HG03378 (cell line): ENCODE measurements around the gene OR7A10.

ENCODE experiments used
- ATAC-seq: cut with Tn5 transposase; IDR thresholded peaks from one replicate; pipeline ENCODE4 v1.9.1; 2021; ENCODE audit warnings: mild to moderate bottlenecking, moderate library complexity; ENCODE audit not compliant: unreplicated experiment

The OR7A10 gene

DNA sequence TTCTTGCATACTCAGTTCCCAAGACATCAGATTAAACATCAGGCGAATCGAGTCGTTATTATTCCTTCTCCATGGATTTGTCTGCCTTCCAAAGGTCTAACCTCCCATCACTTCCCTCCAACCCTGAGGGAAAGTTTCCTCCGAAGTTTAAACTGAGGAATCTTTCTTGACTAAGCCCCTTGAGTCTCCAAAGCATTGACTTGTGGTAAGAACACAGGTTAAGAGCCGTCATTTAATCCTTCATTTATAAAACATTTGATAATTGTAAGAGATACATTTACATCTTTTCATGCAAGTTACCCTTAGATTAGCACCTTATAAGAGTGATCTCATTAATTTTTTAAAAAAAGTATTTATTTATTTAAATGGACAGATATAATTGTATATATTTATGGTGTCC is at the start of gene OR7A10:
OR7A10 (minus strand) TSS at position 101 of the 400 bp plus-strand sequence. CDS start 7,045 bp downstream, outside the sequence.
- no peak for ATAC-seq

DNA sequence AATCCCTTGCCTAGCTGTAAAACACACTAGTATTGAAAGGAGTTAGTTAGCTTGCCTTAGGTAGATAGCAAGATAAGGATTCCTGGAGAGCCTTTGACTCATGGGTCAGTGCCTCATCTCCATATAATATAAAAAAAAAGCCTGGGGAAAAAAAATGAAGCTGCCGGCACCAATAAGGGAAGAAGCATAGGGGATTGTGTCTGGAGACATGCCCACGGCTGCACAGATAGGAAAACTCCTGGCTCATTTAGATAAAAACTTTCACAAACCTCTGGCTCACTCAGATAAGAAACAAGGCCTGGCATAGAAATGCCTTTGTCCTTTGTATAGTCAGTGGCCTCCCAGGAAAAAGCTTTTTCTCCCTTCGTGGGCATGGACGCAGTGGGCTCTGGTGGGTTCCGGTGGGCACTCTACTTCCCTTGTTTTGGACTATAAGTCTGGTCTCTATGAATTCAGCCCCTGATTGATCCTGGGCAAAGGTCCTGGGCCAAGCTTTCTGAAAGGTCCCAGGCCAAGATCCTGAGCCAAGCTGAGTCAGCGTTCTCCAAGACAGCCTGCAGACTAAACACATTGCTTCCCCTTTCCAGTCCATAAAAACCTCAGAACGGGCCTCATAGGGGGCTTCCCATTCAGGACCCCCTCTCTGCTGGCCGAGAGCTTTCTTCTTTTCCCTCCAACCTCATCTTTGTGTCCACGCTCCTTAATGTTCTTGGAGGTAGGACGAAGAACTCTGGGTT is 42.1 kb upstream of the OR7A10 start:
- ATAC-seq: no peak

DNA sequence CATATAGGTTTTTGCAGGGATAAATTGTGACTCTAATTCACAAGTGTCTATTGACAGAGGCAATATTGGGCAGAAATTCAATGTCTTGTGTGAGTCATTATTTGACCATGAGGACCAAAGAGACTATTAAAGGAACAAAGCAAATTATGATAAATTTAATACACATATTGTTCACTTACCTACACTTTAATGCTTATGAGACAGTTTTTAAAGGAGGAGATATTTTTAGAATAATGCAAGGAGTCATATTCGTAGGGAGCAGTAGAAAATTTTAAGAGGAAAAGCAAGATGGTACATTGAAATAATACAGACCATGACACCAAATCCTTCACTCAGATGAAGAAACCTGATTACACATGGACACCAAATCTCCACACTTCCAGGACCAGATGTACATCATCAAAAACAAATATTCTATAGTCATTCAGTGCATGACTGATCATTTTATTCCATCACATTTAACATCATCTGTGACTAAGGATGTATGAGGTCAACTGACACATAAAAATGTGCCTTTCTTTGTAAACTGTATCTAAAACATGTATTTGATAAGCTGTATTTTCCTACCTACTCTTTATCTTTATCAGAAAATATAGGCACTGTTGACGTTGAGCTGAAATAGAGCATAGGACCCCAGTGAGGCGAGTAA is 41.4 kb upstream of the OR7A10 start:
- no peak for ATAC-seq

DNA sequence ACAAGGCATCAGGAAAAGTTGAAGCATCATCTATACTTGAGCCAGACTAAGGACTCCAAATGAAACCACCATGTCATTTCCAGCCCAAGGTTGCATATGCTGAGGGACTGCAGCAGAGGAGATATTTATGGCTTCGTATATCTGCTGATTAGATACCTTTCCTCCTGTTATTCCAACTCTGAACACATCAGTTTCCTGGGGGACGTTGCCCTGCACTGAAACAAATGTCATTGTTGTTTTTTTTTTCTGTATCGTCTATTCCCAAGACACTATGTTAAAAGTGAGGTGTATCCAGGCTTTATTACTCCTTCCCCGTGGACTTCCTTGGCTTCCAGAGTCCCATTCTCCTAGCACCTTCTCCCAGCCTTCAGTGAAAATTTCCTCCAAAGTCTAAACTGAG is 37.3 kb upstream of the OR7A10 start, which contains the start of gene OR7A17:
OR7A17 (minus strand) TSS at position 101 of the 400 bp plus-strand sequence. CDS start 4,777 bp downstream, outside the sequence.
- no peak for ATAC-seq

DNA sequence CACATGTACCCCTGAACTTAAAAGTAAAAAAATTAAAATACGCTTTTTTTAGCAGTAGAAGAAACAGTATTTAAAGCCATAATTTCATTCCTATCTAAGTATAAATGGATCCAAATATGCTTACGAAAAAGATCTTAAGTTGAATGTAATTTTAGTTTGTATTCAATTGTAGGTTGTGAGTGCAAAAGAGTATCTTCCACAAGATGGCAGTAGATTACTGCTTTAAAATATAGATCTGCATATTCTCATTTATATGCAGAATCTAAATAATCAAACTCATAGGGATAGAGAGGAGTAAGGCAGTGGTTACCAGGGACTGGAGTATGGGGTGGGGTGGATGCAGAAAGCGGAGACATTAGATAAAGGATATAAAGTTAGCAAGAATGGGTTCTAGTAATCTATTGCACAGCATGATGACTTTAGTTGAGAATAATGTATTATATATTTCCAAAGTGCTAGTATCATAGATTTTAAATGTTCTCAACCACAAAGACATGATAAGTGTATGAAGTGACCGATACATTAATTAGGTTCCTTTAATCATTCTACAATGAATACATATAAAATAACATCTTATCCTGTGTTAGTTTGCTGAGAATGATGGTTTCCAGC is 23.0 kb upstream of the OR7A10 start:
- no peak for ATAC-seq

DNA sequence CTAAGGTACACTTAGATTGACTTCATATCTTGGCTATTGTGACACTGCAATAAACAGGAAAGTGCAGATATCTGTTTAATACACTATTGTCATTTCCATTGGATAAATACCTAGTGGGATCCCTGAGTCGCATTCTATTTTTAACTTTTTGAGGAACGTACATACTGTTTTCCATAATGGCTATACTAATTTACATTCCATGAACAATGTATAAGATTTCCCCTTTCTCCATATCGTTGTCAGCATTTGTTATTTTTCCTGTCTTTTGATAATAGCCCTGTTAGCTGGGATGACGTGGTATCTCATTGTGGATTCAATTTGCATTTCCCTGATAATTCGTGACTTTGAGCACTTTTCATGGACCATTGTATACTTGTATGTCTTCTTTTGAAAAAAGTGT is 19.8 kb upstream of the OR7A10 start:
- no peak for ATAC-seq

DNA sequence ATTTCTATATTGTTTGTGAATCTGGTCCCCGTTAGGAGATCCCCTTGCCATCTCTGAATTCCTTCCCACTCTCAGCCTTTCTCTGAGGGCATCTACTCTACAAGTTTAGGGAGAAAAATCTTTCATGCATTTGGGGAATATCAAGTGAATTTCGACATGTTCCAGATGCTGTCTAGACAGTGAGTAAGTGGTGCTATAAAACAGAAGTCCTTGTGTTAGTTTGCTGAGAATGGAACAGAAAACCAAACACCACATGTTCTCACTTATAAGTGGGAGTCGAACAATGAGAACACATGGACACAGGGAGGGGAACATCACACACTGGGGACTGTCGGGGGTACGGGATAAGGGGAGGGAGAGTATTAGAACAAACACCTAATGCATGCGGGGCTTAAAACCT is 5.1 kb downstream of the OR7A10 start:
- ATAC-seq: no peak

DNA sequence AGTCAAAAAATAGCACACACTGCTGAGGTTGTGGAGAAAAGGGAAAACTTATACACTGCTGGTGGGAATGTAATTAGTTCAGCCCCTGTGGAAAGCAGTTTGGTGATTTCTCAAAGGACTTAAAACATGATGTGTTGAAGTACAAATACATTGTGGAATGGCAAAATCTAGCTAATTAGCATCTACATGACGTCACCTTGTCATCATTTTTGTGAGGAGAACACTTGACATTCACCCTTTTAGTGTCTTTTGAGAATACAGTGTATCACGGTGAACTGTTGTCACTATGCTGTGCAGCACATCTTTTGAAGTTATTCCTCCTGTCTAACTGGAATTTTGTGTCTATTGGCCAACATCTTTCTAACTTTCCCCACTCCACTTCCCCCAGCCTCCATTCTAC is 5.6 kb downstream of the OR7A10 start:
- ATAC-seq: no peak

DNA sequence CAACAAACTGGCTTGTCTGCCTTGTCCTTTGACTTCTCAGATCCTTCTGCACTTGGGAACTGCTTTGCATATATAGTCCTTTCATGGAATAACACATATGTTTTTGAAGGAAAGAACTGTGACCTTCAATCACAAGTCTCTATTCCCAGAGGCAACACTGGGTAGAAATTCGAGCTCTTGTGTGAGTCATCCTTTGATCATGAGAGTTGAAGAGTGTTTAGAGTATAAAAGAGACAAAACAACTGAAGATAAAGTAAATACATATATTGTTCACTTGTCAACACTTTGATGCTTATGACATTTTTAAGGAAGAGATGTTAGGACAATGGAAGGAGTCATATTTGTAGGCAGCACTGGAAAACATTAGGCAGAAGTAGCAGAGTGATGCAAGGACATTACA is 8.5 kb downstream of the OR7A10 start:
- ATAC-seq: no peak

DNA sequence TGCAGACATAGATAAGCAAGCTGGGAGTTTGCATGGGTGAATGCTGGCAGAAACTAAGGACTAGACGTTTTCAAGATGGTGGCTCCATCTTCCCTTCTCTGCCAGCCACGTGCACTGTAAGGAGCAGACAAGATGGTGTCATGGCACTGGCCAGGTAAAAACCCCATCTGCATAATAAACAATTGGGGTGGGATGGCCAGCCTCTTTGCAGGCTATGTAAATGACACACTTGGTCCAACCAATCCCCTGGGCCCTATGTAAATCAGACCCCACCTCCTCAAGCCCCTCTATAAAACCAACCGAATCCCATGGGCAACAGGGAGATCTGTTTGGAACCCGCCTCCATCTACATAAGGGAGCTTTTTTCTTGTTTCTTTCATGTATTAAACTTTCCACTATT is 11.3 kb downstream of the OR7A10 start:
- ATAC-seq: no peak

DNA sequence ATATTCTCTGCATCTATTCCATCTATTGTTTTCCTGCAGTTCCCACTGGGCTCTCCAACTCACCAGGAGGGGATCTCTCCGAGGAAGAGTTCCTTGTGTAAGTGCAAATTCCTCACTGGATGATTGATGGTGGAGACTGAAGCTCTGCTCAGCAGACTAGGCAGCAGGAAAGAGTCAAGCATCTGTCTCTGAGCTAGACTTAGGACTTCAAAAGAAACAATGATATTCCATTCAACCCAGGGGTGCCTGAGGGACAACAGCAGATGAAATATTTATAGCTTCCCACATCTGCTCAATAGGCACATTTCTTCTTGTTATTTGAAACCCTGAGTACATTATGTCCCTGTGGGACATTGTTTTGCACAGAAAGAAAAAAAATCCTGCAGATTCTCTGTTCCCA is 13.7 kb downstream of the OR7A10 start, which contains the start of the genes OR7A5 and OR7C1:
OR7A5 (minus strand) TSS at position 175 of the 400 bp plus-strand sequence. CDS start 6,944 bp downstream, outside the sequence.
OR7C1 (minus strand) TSS at position 175 of the 400 bp plus-strand sequence. CDS start 35,049 bp downstream, outside the sequence.
- no peak for ATAC-seq

DNA sequence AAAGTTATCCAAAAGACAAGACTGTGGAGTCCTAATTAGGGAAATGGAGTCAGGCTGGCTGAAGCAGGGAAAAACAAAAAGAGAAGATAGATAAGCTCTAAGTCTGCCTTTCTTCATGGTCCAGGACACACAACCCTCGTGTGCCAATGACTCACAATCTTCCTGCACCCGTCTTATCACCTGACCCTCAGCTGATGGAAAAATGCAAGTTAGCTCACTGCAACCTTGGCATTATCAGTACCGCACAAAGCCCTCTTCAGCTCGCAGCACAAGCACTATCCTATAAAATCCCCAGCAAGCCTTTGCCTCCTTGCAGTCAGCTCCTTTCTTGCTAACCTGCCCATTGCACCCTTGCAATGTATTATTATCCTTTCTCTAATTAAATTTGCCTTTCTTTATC is 18.0 kb downstream of the OR7A10 start:
- no peak for ATAC-seq

DNA sequence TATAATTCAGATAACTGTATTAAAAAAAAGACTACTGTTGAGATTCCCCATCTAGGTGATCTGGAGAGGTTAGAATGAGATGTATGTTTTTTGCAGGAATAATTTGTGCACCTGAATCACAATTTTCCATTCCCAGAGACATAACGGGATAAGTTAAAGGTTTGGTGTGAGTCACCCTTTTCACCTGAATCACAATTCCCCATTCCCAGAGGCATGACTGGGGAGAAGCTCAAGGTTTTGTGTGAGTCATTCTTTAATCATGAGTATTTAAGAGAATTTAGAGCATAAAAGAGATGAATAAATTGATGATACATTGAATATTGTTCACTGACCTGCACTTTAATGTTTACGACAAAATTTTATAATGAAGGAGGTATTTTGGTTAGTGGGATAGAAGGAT is 22.7 kb downstream of the OR7A10 start:
- ATAC-seq: no peak

DNA sequence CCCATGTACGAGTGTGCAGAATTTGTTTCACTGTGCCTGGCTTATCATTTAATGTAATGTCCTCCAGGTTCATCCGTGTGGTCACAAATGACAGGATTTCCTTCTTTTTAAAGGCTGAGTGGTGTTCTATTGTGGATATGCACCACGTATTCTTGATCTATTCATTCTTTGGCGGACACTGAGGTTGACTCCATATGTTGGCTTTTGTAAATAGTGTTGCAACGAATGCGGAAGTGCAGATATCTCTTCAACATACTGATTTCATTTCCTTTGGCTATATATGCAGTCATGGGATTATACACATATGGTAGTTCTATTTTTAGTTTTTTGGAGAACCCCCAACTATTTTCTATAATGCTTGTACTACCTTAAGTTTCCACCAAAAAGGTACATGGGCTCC is 26.8 kb downstream of the OR7A10 start:
- no peak for ATAC-seq

DNA sequence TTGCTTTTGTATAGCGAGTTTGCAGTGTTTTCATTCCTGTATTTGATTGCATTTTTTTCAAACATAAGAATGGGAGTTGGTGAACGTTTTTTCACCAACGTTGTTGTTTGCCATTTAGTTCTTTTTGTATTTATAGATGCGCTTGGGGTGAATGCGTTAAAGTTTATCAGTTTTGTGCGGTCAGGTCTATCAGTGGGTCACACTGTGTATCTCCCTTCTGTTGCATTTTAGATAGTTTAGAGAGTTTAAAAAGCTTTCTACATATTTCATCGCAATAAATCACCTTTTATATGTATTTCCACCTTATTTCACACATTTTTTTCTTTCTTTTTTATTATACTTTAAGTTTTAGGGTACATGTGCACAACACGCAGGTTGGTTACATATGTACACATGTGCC is 30.1 kb downstream of the OR7A10 start:
- ATAC-seq: no peak

DNA sequence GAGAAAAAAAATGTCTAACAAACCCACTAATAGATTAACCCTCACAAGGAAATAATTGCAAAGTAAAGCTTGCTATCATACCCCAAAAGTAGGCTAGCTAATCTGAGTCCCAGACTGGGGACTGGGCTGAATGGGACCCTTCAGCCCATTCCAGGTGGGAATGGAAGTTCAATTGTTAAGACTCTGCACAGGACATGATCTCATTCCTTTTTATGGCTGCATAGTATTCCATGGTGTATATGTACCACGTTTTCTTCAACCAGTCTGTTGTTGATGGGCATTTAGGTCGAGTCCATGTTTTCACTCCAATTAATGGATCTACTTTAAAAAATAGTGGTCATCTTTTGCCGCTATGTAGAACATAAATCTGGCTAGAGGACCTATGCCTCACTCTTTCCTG is 31.7 kb downstream of the OR7A10 start:
- no peak for ATAC-seq

DNA sequence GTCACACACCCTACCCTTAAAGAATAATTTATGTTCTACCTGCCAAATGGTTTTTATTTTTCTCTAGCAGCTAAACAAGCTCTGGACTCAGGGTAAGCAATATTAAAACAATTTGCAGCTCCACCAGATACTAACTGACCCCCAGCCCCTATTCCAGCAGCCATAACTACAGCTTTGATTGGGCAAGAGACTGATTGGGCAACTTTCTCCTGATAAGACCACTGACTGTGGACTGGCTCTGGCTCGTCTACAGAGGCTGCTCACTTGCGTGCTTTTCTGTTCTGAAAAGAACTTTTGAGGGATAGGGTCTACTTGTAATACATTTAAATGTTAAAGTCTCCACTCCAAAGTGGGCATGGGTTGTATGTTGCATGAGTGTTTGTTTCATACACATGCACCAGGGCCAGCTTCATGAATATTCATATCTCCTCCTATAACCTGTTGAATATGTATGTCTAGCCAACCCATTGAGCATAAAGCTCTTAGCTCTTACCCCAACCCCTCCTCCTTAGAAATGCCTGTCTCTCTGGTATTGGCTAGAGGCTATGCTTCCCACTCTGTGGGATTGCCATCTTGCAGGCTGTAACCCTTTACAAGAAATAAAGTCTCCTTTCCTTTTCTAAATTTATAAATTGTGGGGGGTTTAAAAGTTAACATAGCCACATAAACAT is 33.6 kb downstream of the OR7A10 start:
- no peak for ATAC-seq

DNA sequence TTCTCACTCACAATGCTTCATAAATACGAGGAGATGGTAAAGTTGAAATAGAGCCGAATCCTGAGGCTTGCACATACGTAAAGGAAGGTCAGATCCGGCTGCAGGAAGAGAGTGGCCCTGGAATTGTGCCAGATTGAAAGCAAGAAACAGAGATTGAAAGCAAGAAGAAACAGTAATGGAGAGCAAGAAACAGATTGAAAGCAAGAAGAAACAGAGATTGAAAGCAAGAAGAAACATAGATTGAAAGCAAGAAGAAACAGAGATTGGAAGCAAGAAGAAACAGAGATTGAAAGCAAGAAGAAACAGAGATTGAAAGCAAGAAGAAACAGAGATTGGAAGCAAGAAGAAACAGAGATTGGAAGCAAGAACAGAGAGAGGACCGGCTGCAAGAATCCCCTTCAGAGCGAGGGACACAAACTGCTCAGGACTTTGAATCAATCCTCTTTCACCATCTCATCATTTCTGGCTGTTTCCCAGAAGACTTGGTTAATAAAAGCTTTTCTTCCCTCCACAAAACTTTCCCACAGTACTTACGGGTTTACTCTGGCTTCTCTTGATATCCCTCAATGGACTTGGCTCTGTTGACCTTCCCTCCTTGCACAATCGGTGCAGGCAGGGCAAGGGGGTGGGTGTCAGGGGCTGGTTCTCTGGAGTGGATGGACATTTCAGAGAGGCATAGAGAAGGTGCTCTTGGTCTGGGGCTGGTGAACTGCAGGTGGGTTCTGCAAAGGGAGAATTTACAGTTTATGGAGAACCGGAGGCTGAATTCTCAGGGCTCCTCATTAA is 39.3 kb downstream of the OR7A10 start:
- no peak for ATAC-seq

DNA sequence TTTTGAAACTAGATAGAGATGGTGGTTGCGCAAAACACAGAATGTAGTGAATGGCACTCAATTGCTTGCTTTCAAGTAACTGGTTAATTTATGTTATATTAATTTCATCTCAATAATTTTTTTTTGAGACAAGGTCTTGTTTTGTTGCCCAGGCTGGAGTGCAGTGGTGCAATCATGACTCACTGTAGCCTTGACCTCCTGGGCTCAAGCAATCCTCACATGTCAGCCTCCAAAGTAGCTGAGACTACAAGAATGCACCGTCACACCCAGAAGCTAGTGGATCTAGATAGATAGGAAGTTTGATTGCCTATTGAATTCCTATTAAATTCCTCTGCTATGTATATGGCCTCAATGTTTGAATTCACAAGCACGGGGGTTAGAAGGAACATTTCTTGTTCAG is 44.0 kb downstream of the OR7A10 start:
- no peak for ATAC-seq

DNA sequence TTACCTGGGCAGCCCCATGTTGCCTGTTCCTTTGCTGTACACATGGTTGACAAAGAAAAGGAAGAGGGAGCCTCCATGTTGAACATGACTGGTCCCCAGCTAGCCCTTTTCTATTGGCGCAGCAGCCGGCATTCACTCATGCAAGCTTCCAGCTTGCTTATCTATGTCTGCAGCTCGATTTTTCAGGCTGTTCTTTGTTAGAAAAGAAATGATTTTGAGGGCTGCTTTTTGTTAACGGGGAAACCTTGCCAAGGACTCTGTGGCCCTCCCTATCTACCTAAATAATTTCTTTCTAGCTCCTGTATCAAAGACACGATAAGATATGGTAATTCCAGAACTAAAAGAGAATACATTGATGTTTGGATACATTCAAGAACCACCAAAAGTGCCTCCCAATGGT is 50.0 kb downstream of the OR7A10 start:
- ATAC-seq: no peak
